H9 (cell line): ENCODE data around the gene FARSB. TPM values are rescaled to one million over a fixed set of nuclear protein-coding genes. Genes with fewer than 3 reads are reported as not detected.

Source experiments
- DNase-seq: peaks from one replicate; pipeline ENCODE4 v3.0.0-alpha.2; 2017
- H2AFZ ChIP-seq: one replicate; pipeline ENCODE4 v1.6.1; 2013; ENCODE audit warnings: mild to moderate bottlenecking, low read length, control low read depth, moderate library complexity
- H2AK5ac ChIP-seq: 2 replicates; pipeline ENCODE4 v1.6.1; 2013; ENCODE audit warnings: low read length, control low read depth, mixed read lengths; ENCODE audit not compliant: insufficient read length
- H2BK120ac ChIP-seq: one replicate; pipeline ENCODE4 v1.6.1; 2013; ENCODE audit warnings: low read depth, mild to moderate bottlenecking, low read length, control low read depth, inconsistent platforms; ENCODE audit not compliant: poor library complexity, severe bottlenecking
- H2BK12ac ChIP-seq: 2 replicates; pipeline ENCODE4 v1.6.1; 2013; ENCODE audit warnings: low read length, control low read depth, mixed read lengths, low read depth; ENCODE audit not compliant: insufficient read length
- H2BK15ac ChIP-seq: 2 replicates; pipeline ENCODE4 v1.6.1; 2013; ENCODE audit warnings: low read depth, low read length, control low read depth
- H2BK20ac ChIP-seq: one replicate; pipeline ENCODE4 v1.6.1; 2013; ENCODE audit warnings: low read depth, mild to moderate bottlenecking, low read length, control low read depth, inconsistent platforms; ENCODE audit not compliant: poor library complexity, severe bottlenecking
- H2BK5ac ChIP-seq: 2 replicates; pipeline ENCODE4 v1.6.1; 2013; ENCODE audit warnings: low read length, control low read depth, mixed read lengths; ENCODE audit not compliant: insufficient read length
- H3K14ac ChIP-seq: 2 replicates; pipeline ENCODE4 v1.6.1; 2013; ENCODE audit warnings: low read length, control low read depth; ENCODE audit not compliant: insufficient read depth
- H3K18ac ChIP-seq: 2 replicates; pipeline ENCODE4 v1.6.1; 2013; ENCODE audit warnings: low read depth, mild to moderate bottlenecking, mixed read lengths, low read length, control low read depth; ENCODE audit not compliant: insufficient read length
- H3K23ac ChIP-seq: 2 replicates; pipeline ENCODE4 v1.6.1; 2013; ENCODE audit warnings: low read length, control low read depth, mixed read lengths, low read depth; ENCODE audit not compliant: insufficient read length
- H3K23me2 ChIP-seq: 2 replicates; pipeline ENCODE4 v1.6.1; 2013; ENCODE audit warnings: low read depth, mild to moderate bottlenecking, mixed read lengths, low read length, control low read depth; ENCODE audit not compliant: insufficient read length, poor library complexity, severe bottlenecking
- H3K27ac ChIP-seq: 2 replicates; pipeline ENCODE4 v1.5.1; 2013; ENCODE audit warnings: low read length, control low read depth, mixed read lengths, low read depth; ENCODE audit not compliant: insufficient read length
- H3K27me3 ChIP-seq: 2 replicates; pipeline ENCODE4 v1.6.1; 2013; ENCODE audit warnings: low read length, control low read depth, inconsistent platforms; ENCODE audit not compliant: insufficient read depth
- H3K4ac ChIP-seq: 2 replicates; pipeline ENCODE4 v1.6.1; 2013; ENCODE audit warnings: low read depth, mild to moderate bottlenecking, control low read depth, inconsistent platforms, low read length, moderate library complexity
- H3K4me1 ChIP-seq: 2 replicates; pipeline ENCODE4 v1.6.1; 2013; ENCODE audit warnings: low read length, control low read depth, inconsistent platforms; ENCODE audit not compliant: insufficient read depth
- H3K4me2 ChIP-seq: 2 replicates; pipeline ENCODE4 v1.6.1; 2013; ENCODE audit warnings: low read length, control low read depth, mixed read lengths; ENCODE audit not compliant: insufficient read length, insufficient read depth
- H3K56ac ChIP-seq: 2 replicates; pipeline ENCODE4 v1.6.1; 2013; ENCODE audit warnings: low read depth, mild to moderate bottlenecking, mixed read lengths, low read length, control low read depth; ENCODE audit not compliant: insufficient read length
- H3K79me1 ChIP-seq: 2 replicates; pipeline ENCODE4 v1.6.1; 2013; ENCODE audit warnings: low read depth, mild to moderate bottlenecking, moderate library complexity, low read length, control low read depth, inconsistent platforms; ENCODE audit not compliant: insufficient read depth, poor library complexity, severe bottlenecking
- H3K79me2 ChIP-seq: 2 replicates; pipeline ENCODE4 v1.6.1; 2013; ENCODE audit warnings: low read length, control low read depth, inconsistent platforms; ENCODE audit not compliant: insufficient read depth
- H3K9ac ChIP-seq: 2 replicates; pipeline ENCODE4 v1.6.1; 2013; ENCODE audit warnings: low read length, control low read depth, mixed read lengths; ENCODE audit not compliant: insufficient read length; ENCODE audit errors: extremely low read depth
- H3K9me3 ChIP-seq: one replicate; pipeline ENCODE4 v1.6.1; 2013; ENCODE audit warnings: low read depth, low read length, inconsistent platforms; ENCODE audit not compliant: control insufficient read depth
- H3T11ph ChIP-seq: one replicate; pipeline ENCODE4 v1.6.1; 2013; ENCODE audit warnings: mild to moderate bottlenecking, low read length, control low read depth, inconsistent platforms
- H4K20me1 ChIP-seq: one replicate; pipeline ENCODE4 v1.6.1; 2013; ENCODE audit not compliant: control insufficient read depth, insufficient read length, insufficient read depth
- H4K5ac ChIP-seq: 2 replicates; pipeline ENCODE4 v1.6.1; 2013; ENCODE audit warnings: low read depth, mild to moderate bottlenecking, mixed read lengths, low read length, control low read depth; ENCODE audit not compliant: insufficient read length
- H4K8ac ChIP-seq: replicated peaks from 2 replicates; pipeline ENCODE4 v1.6.1; 2013; ENCODE audit warnings: low read length, control low read depth, mixed read lengths, low read depth; ENCODE audit not compliant: insufficient read length
- H4K91ac ChIP-seq: 2 replicates; pipeline ENCODE4 v1.6.1; 2013; ENCODE audit warnings: low read depth, mild to moderate bottlenecking, moderate library complexity, mixed read lengths, low read length, control low read depth; ENCODE audit not compliant: insufficient read length
- H3K27ac Mint-ChIP-seq, 3 experiments: 2 replicates in 2 of 3; 3 replicates in 1 of 3; pipeline ENCODE4 v1.8.0; 2020 to 2021; ENCODE audit warnings: mixed read lengths in 3 of 3, mild to moderate bottlenecking in 1 of 3, moderate library complexity in 1 of 3
- H3K27me3 Mint-ChIP-seq: 2 replicates; pipeline ENCODE4 v1.8.0; 2021; ENCODE audit warnings: low read depth, mild to moderate bottlenecking, moderate library complexity, mixed read lengths
- H3K36me3 Mint-ChIP-seq, 3 experiments: 2 replicates in 2 of 3; 3 replicates in 1 of 3; pipeline ENCODE4 v1.8.0; 2020 to 2021; ENCODE audit warnings: low read depth in 3 of 3, mixed read lengths in 3 of 3; ENCODE audit not compliant: insufficient read depth in 1 of 3
- H3K4me1 Mint-ChIP-seq, 2 experiments: 2 replicates each; pipeline ENCODE4 v1.8.0; 2020; ENCODE audit warnings: mixed read lengths in 2 of 2
- H3K4me3 Mint-ChIP-seq, 2 experiments: 2 replicates in 1 of 2; 3 replicates in 1 of 2; pipeline ENCODE4 v1.8.0; 2020 to 2021; ENCODE audit warnings: mild to moderate bottlenecking in 2 of 2, mixed read lengths in 2 of 2, moderate library complexity in 1 of 2
- H3K9me3 Mint-ChIP-seq, 2 experiments: 2 replicates in 1 of 2; 3 replicates in 1 of 2; pipeline ENCODE4 v1.8.0; 2020; ENCODE audit warnings: mild to moderate bottlenecking in 2 of 2, mixed read lengths in 2 of 2, moderate library complexity in 1 of 2
- WGBS: extraction: QIAGEN DNeasy Blood & Tissue Kit; methylation state at CpG from one replicate; pipeline ENCODE4 v1.1.7; 2013; ENCODE audit warnings: missing lambda C conversion rate, low lambda C conversion rate, mixed read lengths; ENCODE audit not compliant: insufficient read length; ENCODE audit errors: extremely low coverage; 5-methylcytosine and 5-hydroxymethylcytosine counted together
- total RNA-seq: library from RNA; stranded (reverse); gene quantifications from 2 replicates; pipeline ENCODE4 v1.2.1, GENCODE V29; 2021
- TF ChIP-seq, protein P1 (sequence below): fragments of 200-600 bp; sonication (generic); conservative IDR thresholded peaks from 3 replicates; pipeline ENCODE4 v1.8.0; 2021; ENCODE audit warnings: antibody characterized with exemption, mild to moderate bottlenecking

The FARSB gene
- total RNA-seq, 1 experiment from 2014 or later, result 32.1 TPM

- no peak for DNase-seq
- no peak overlapping the region for H2BK120ac ChIP-seq
- peaks cover 4% of the 10 kb centered on the region for H3K27me3 Mint-ChIP-seq
- no peak overlapping the region for H2BK12ac ChIP-seq
- no peak overlapping the region for H2AK5ac ChIP-seq
- H3K56ac ChIP-seq, result no peak overlapping the region
- H3T11ph ChIP-seq, result no peak overlapping the region
- no peak overlapping the region for H3K4me2 ChIP-seq
- H3K4me3 Mint-ChIP-seq, result no peak overlapping the region
- no peak overlapping the region for H4K5ac ChIP-seq
- no peak overlapping the region for H2AFZ ChIP-seq
- H2BK15ac ChIP-seq, result no peak overlapping the region
- no peaks in the 10 kb centered on the region; a peak in 1 of 7 replicates for H3K36me3 Mint-ChIP-seq
- H3K79me2 ChIP-seq, result no peaks in the 10 kb centered on the region
- WGBS, result no CpG with 5 or more reads among the region's 3 CpGs
- H3K14ac ChIP-seq, result no peak overlapping the region
- H4K91ac ChIP-seq, result no peak overlapping the region
- no peak overlapping the region for H3K27ac ChIP-seq
- H2BK20ac ChIP-seq, result no peak overlapping the region
- H3K27ac Mint-ChIP-seq, result no peak overlapping the region
- H3K79me1 ChIP-seq, result no peaks in the 10 kb centered on the region
- no peaks in the 10 kb centered on the region for H3K23me2 ChIP-seq
- no peaks in the 10 kb centered on the region; the same call in 1 of the 2 replicates for H3K4me1 ChIP-seq
- no peaks in the 10 kb centered on the region for H3K9me3 ChIP-seq
- H4K8ac ChIP-seq, result no peak overlapping the region
- no peak overlapping the region for H3K9ac ChIP-seq
- no peak overlapping the region for H3K23ac ChIP-seq
- peaks cover 2 to 3% of the 10 kb centered on the region in 2 experiments; a peak in 2 of 5 replicates for H3K9me3 Mint-ChIP-seq
- H4K20me1 ChIP-seq, result no peaks in the 10 kb centered on the region
- H3K4me1 Mint-ChIP-seq, result peaks cover 15 to 24% of the 10 kb centered on the region in 2 experiments
- H3K18ac ChIP-seq, result no peak overlapping the region
- TF ChIP-seq, protein P1, sequence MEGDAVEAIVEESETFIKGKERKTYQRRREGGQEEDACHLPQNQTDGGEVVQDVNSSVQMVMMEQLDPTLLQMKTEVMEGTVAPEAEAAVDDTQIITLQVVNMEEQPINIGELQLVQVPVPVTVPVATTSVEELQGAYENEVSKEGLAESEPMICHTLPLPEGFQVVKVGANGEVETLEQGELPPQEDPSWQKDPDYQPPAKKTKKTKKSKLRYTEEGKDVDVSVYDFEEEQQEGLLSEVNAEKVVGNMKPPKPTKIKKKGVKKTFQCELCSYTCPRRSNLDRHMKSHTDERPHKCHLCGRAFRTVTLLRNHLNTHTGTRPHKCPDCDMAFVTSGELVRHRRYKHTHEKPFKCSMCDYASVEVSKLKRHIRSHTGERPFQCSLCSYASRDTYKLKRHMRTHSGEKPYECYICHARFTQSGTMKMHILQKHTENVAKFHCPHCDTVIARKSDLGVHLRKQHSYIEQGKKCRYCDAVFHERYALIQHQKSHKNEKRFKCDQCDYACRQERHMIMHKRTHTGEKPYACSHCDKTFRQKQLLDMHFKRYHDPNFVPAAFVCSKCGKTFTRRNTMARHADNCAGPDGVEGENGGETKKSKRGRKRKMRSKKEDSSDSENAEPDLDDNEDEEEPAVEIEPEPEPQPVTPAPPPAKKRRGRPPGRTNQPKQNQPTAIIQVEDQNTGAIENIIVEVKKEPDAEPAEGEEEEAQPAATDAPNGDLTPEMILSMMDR, result no peak
- no peak overlapping the region for H3K4ac ChIP-seq
- no peak overlapping the region for H2BK5ac ChIP-seq
- no peaks in the 10 kb centered on the region for H3K27me3 ChIP-seq
These were observed 48.0 kb upstream of the FARSB start for GRCh38 chr2:222703886-222704285.
